HG02763 (cell line): ENCODE data around the gene SLC23A2.
"Not testable (repeated sequence)": the region's sequence is repeated elsewhere in the genome, so short reads cannot be mapped to it uniquely, and the experiment has no call there.

Source experiments
- ATAC-seq: cut with Tn5 transposase; IDR thresholded peaks from one replicate; pipeline ENCODE4 v1.9.1; 2021; ENCODE audit warnings: mild to moderate bottlenecking, moderate library complexity; ENCODE audit not compliant: unreplicated experiment

Gene SLC23A2

GRCh38 chr20:4883051-4883450 lies 118.3 kb downstream of the SLC23A2 start:
- no peak for ATAC-seq

- no peak for ATAC-seq
These were observed 120.1 kb downstream of the SLC23A2 start for GRCh38 chr20:4881006-4881730.

- no peak for ATAC-seq
These were observed 121.3 kb downstream of the SLC23A2 start for GRCh38 chr20:4880051-4880450.

GRCh38 chr20:4878099-4878498 lies 123.2 kb downstream of the SLC23A2 start:
- not testable (repeated sequence) for ATAC-seq

- ATAC-seq, result no peak
These were observed 124.6 kb downstream of the SLC23A2 start for GRCh38 chr20:4876731-4877130.

- ATAC-seq, result no peak
These were observed 125.0 kb downstream of the SLC23A2 start for GRCh38 chr20:4876301-4876700.

GRCh38 chr20:4875578-4876067 lies 125.7 kb downstream of the SLC23A2 start:
- no peak for ATAC-seq

GRCh38 chr20:4873396-4873795 lies 127.9 kb downstream of the SLC23A2 start:
- ATAC-seq, result no peak

GRCh38 chr20:4871486-4871885 lies 129.8 kb downstream of the SLC23A2 start:
- no peak for ATAC-seq

- ATAC-seq, result no peak
These were observed 130.4 kb downstream of the SLC23A2 start for GRCh38 chr20:4870906-4871305.

- no peak for ATAC-seq
These were observed 131.8 kb downstream of the SLC23A2 start for GRCh38 chr20:4869290-4870193.

- ATAC-seq, result no peak
These were observed 134.3 kb downstream of the SLC23A2 start for GRCh38 chr20:4867051-4867450.

- ATAC-seq, result no peak
These were observed 134.9 kb downstream of the SLC23A2 start for GRCh38 chr20:4866429-4866828.

- ATAC-seq, result no peak
These were observed 137.0 kb downstream of the SLC23A2 start for GRCh38 chr20:4864311-4864752.

- ATAC-seq, result no peak
These were observed 138.6 kb downstream of the SLC23A2 start for GRCh38 chr20:4862661-4863060.

GRCh38 chr20:4861961-4862360 lies 139.3 kb downstream of the SLC23A2 start:
- no peak for ATAC-seq

- no peak for ATAC-seq
These were observed 143.3 kb downstream of the SLC23A2 start for GRCh38 chr20:4858000-4858399.

GRCh38 chr20:4856022-4856755 lies 145.1 kb downstream of the SLC23A2 start:
- no peak for ATAC-seq

GRCh38 chr20:4855555-4855954 lies 145.8 kb downstream of the SLC23A2 start:
- ATAC-seq, result no peak

GRCh38 chr20:4855097-4855496 lies 146.2 kb downstream of the SLC23A2 start:
- no peak for ATAC-seq

- ATAC-seq, result no peak
These were observed 146.8 kb downstream of the SLC23A2 start for GRCh38 chr20:4854561-4854901.
